IMR-90 (cell line): Measurements from ENCODE around the gene AP3S1. TPM values are rescaled to one million over a fixed set of nuclear protein-coding genes. Genes with fewer than 3 reads are reported as not detected.

Experiments used
- ATAC-seq: fragments of 200-7000 bp; cut with Tn5 transposase; 2 replicates; pipeline ENCODE4 v1.9.1; 2020; ENCODE audit warnings: low read depth, mild to moderate bottlenecking, moderate library complexity
- BruUV-seq: library from RNA; stranded (reverse); fragments of 400-500 nt; replicated peaks from 2 replicates; lab custom pipeline; 2021; lab: Mats Ljungman, UMichigan
- CTCF ChIA-PET: fragments of 300-600 bp; formaldehyde crosslinking; extraction: SDS; loops from one replicate; lab custom pipeline; 2021; ENCODE audit warnings: antibody characterized with exemption; lab: Yijun Ruan, JAX
- POLR2A ChIA-PET: fragments of 300-600 bp; sonication (Branson Sonifier 250); formaldehyde crosslinking; loops from one replicate; lab custom pipeline; 2022; ENCODE audit warnings: antibody characterized with exemption; ENCODE audit not compliant: unreplicated experiment; lab: Charles Lee
- DNase-seq: peaks from one replicate; pipeline ENCODE4 v3.0.0; 2013
- H2AFZ ChIP-seq: replicated peaks from 2 replicates; pipeline ENCODE3; 2013; ENCODE audit warnings: low read length, mild to moderate bottlenecking; ENCODE audit not compliant: poor library complexity
- H2AK5ac ChIP-seq: 2 replicates; pipeline ENCODE4 v1.6.1; 2013; ENCODE audit warnings: low read depth, low read length, inconsistent platforms
- H2AK9ac ChIP-seq: replicated peaks from 2 replicates; pipeline ENCODE3; 2013; ENCODE audit warnings: mild to moderate bottlenecking, low read depth, low read length, moderate library complexity; ENCODE audit not compliant: poor library complexity
- H2BK120ac ChIP-seq: 2 replicates; pipeline ENCODE4 v1.6.1; 2013; ENCODE audit warnings: low read depth, low read length, inconsistent platforms
- H2BK15ac ChIP-seq: 3 replicates; pipeline ENCODE4 v1.6.1; 2013; ENCODE audit warnings: low read depth, low read length, inconsistent platforms
- H2BK20ac ChIP-seq: 2 replicates; pipeline ENCODE4 v1.6.1; 2013; ENCODE audit warnings: low read depth, mild to moderate bottlenecking, inconsistent platforms, low read length, moderate library complexity
- H2BK5ac ChIP-seq: 2 replicates; pipeline ENCODE4 v1.6.1; 2013; ENCODE audit warnings: mild to moderate bottlenecking, low read depth, low read length, inconsistent platforms; ENCODE audit not compliant: poor library complexity, severe bottlenecking
- H3K14ac ChIP-seq: replicated peaks from 2 replicates; pipeline ENCODE4 v1.6.1; 2013; ENCODE audit warnings: low read depth, low read length, inconsistent platforms
- H3K18ac ChIP-seq: 2 replicates; pipeline ENCODE4 v1.6.1; 2013; ENCODE audit warnings: low read depth, low read length, control low read depth
- H3K23ac ChIP-seq: 2 replicates; pipeline ENCODE4 v1.6.1; 2013; ENCODE audit warnings: low read depth, low read length, inconsistent platforms
- H3K27ac ChIP-seq: 2 replicates; pipeline ENCODE4 v1.5.1; 2013; ENCODE audit warnings: mild to moderate bottlenecking, control low read depth, low read length; ENCODE audit not compliant: insufficient read depth
- H3K27me3 ChIP-seq: 2 replicates; pipeline ENCODE4 v1.6.1; 2013; ENCODE audit warnings: low read length; ENCODE audit not compliant: control insufficient read depth, insufficient read depth
- H3K36me3 ChIP-seq: 2 replicates; pipeline ENCODE4 v1.6.1; 2013; ENCODE audit warnings: low read length, mixed read lengths; ENCODE audit not compliant: control insufficient read depth, insufficient read depth
- H3K4ac ChIP-seq: 2 replicates; pipeline ENCODE4 v1.6.1; 2013; ENCODE audit warnings: low read depth, low read length, inconsistent platforms
- H3K4me1 ChIP-seq: 2 replicates; pipeline ENCODE4 v1.6.1; 2013; ENCODE audit warnings: low read length, mixed read lengths; ENCODE audit not compliant: control insufficient read depth, insufficient read depth
- H3K4me2 ChIP-seq: 2 replicates; pipeline ENCODE4 v1.6.1; 2013; ENCODE audit warnings: low read depth, mild to moderate bottlenecking, control low read depth, low read length, moderate library complexity
- H3K4me3 ChIP-seq: 2 replicates; pipeline ENCODE4 v1.5.1; 2013; ENCODE audit warnings: low read depth, mild to moderate bottlenecking, control low read depth, low read length, moderate library complexity; ENCODE audit not compliant: insufficient read depth
- H3K56ac ChIP-seq: 2 replicates; pipeline ENCODE4 v1.6.1; 2013; ENCODE audit warnings: low read length, inconsistent platforms; ENCODE audit not compliant: insufficient read depth; ENCODE audit errors: extremely low read depth
- H3K79me1 ChIP-seq, 2 experiments: 2 replicates each; pipeline ENCODE4 v1.6.1; 2013; ENCODE audit warnings: low read length in 2 of 2, inconsistent platforms in 1 of 2, low read depth in 1 of 2
- H3K9ac ChIP-seq: 2 replicates; pipeline ENCODE4 v1.6.1; 2013; ENCODE audit warnings: low read depth, low read length, control low read depth
- H3K9me1 ChIP-seq: 2 replicates; pipeline ENCODE4 v1.6.1; 2013; ENCODE audit warnings: low read length, inconsistent platforms; ENCODE audit not compliant: insufficient read depth
- H3K9me3 ChIP-seq: 2 replicates; pipeline ENCODE4 v1.6.1; 2013; ENCODE audit warnings: low read length; ENCODE audit not compliant: control insufficient read depth, insufficient read depth
- H4K20me1 ChIP-seq: 2 replicates; pipeline ENCODE4 v1.6.1; 2013; ENCODE audit warnings: low read length, inconsistent platforms; ENCODE audit not compliant: insufficient read depth
- H4K5ac ChIP-seq: 2 replicates; pipeline ENCODE4 v1.6.1; 2013; ENCODE audit warnings: mild to moderate bottlenecking, low read depth, low read length, control low read depth
- H4K8ac ChIP-seq, 2 experiments: 2 replicates each; pipeline ENCODE4 v1.6.1; 2013; ENCODE audit warnings: low read depth in 2 of 2, low read length in 2 of 2, control low read depth in 1 of 2, inconsistent platforms in 1 of 2
- H4K91ac ChIP-seq: 2 replicates; pipeline ENCODE4 v1.6.1; 2013; ENCODE audit warnings: low read depth, low read length, inconsistent platforms; ENCODE audit not compliant: insufficient read depth
- FOS ChIP-seq: fragments of 150-350 bp; IDR thresholded peaks from 2 replicates; pipeline ENCODE4 v1.6.1; 2016; ENCODE audit warnings: low read depth, low read length
- MAFK ChIP-seq: IDR thresholded peaks from 2 replicates; pipeline ENCODE4 v1.6.1; 2012; ENCODE audit warnings: low read depth, low read length, improper control_type of control experiment
- NFE2L2 ChIP-seq: fragments of 150-350 bp; IDR thresholded peaks from 2 replicates; pipeline ENCODE4 v1.6.1; 2016; ENCODE audit warnings: low read depth, mild to moderate bottlenecking, low read length
- WGBS, 2 experiments: methylation state at CpG; one replicate each; pipeline versions ENCODE4 v1.1.5 to v1.1.7; 2013; ENCODE audit warnings: missing lambda C conversion rate in 2 of 2; ENCODE audit not compliant: insufficient read length in 1 of 2; ENCODE audit errors: extremely low coverage in 2 of 2; 5-methylcytosine and 5-hydroxymethylcytosine counted together
- dilution Hi-C: fragments of 300-500 bp; cut with HindIII; formaldehyde crosslinking; loops from one replicate; pipeline ENCODE4 v1.14.3; 2018; ENCODE audit warnings: low sequenced_read_pairs; ENCODE audit not compliant: unreplicated experiment
- in situ Hi-C: fragments of 300-500 bp; cut with MboI; formaldehyde crosslinking; loops from 3 replicates; pipeline ENCODE4 v1.14.3; 2019; ENCODE audit warnings: low sequenced_read_pairs, inconsistent platforms, mixed read lengths
- intact Hi-C: fragments of 100-400 bp; cut with micrococcal nuclease; formaldehyde crosslinking; loops from 2 replicates; pipeline ENCODE4 v1.10.0; 2022
- polyA plus RNA-seq, 3 experiments: library from polyadenylated mRNA; depleted of rRNA; stranded (reverse); fragments of >200 nt; gene quantifications; 2 replicates each; pipeline ENCODE4 v1.2.3, GENCODE V29; 2012; ENCODE audit warnings: low replicate concordance in 1 of 3
- total RNA-seq: library from RNA; depleted of rRNA; stranded (reverse); fragments of >200 nt; gene quantifications from 2 replicates; pipeline ENCODE4 v1.2.3, GENCODE V29; 2012

AP3S1 gene
- total and polyA plus RNA-seq, 2 of the 4 experiments (the other 2 are of a cell fraction) = 21.9 to 73.1 TPM

GRCh38 chr5:115894342-115894741 is 52.6 kb downstream of the AP3S1 start:
- no peak for TF ChIP-seq MAFK
- no peak for TF ChIP-seq NFE2L2
- no peak for TF ChIP-seq FOS
- no peak for ATAC-seq
- Histone ChIP-seq H3K23ac (no peak overlapping the region), H3K9me3 (no peaks in the 10 kb centered on the region), H3K4me3 (no peak overlapping the region), H3K4ac (no peak overlapping the region; the same call in 1 of the 2 replicates), H2AK5ac (no peak overlapping the region), H3K9ac (no peak overlapping the region), H4K5ac (no peak overlapping the region), H3K27ac (no peak overlapping the region), H3K14ac (no peak overlapping the region), H2AK9ac (no peak overlapping the region), H3K18ac (no peak overlapping the region), H3K27me3 (no peaks in the 10 kb centered on the region), H3K4me1 (peaks cover 14% of the 10 kb centered on the region), H2BK20ac (no peak overlapping the region), H4K8ac (no peak overlapping the region), H2BK5ac (no peak overlapping the region), H4K20me1 (no peaks in the 10 kb centered on the region), H3K36me3 (no peaks in the 10 kb centered on the region), H2AFZ (no peak overlapping the region), H3K56ac (no peak overlapping the region), H3K79me1 (peaks cover 29 to 41% of the 10 kb centered on the region in 2 experiments; a peak in 3 of 4 replicates), H4K91ac (no peak overlapping the region), H2BK120ac (no peak overlapping the region), H3K9me1 (peaks cover 4% of the 10 kb centered on the region), H2BK15ac (no peak overlapping the region), H3K4me2 (no peak overlapping the region)
- DNase-seq = no peak
- 100% methylated on average over 1 of the region's 3 CpGs; no CpG with 5 or more reads in 1 of the 2 experiments for WGBS, 2 experiments
- dilution Hi-C loops = no loop called here
- ChIA-PET CTCF (interaction anchor here (1.3 kb wide), 1 partner anchor 11 kb away, joined by 3 read pairs; no protein-coding TSS in a partner anchor), POLR2A (no interaction called here)
- in situ Hi-C loops = loop anchor here (5.0 kb wide), 1 partner anchor 173 kb away; no protein-coding TSS in a partner anchor
- intact Hi-C loops = loop anchor here (2.0 kb wide), 1 partner anchor 84 kb away; no protein-coding TSS in a partner anchor
- no TSS peak for BruUV-seq
